T-helper 17 cell (primary cell): ENCODE results near the gene C16orf90. TPM values are rescaled to one million over a fixed set of nuclear protein-coding genes. Genes with fewer than 3 reads are reported as not detected.
"Not testable (repeated sequence)": the region's sequence is repeated elsewhere in the genome, so short reads cannot be mapped to it uniquely, and the experiment has no call there.

Experiments used
- ATAC-seq: fragments of 150-1000 bp; cut with Tn5 transposase; 2 replicates; pipeline ENCODE4 v1.10.0; 2021; ENCODE audit warnings: mild to moderate bottlenecking, moderate library complexity
- DNase-seq, 3 donors: peaks; one replicate each; pipeline versions ENCODE4 v3.0.0 to v3.0.0-alpha.2; 2020 to 2021
- H3K9me3 ChIP-seq: one replicate; pipeline ENCODE4 v1.7.0; 2013; ENCODE audit warnings: low read length, mild to moderate bottlenecking; ENCODE audit not compliant: control insufficient read depth, poor library complexity, severe bottlenecking
- H3K27ac Mint-ChIP-seq: one replicate; pipeline ENCODE4 v1.8.0; 2022; ENCODE audit warnings: mild to moderate bottlenecking, moderate library complexity, mixed read lengths
- H3K27me3 Mint-ChIP-seq: one replicate; pipeline ENCODE4 v1.8.0; 2022; ENCODE audit warnings: mixed read lengths
- H3K36me3 Mint-ChIP-seq: one replicate; pipeline ENCODE4 v1.8.0; 2022; ENCODE audit warnings: low read depth, mixed read lengths
- H3K4me1 Mint-ChIP-seq: one replicate; pipeline ENCODE4 v1.8.0; 2022; ENCODE audit warnings: mild to moderate bottlenecking, mixed read lengths
- H3K4me3 Mint-ChIP-seq: one replicate; pipeline ENCODE4 v1.8.0; 2022; ENCODE audit warnings: mild to moderate bottlenecking, moderate library complexity, mixed read lengths
- total RNA-seq, 4 donors: library from RNA in 2 of 4; stranded (reverse) in 2 of 4; gene quantifications; one replicate each; pipeline ENCODE4 v1.2.3 and lab custom pipeline; 2022 to 2026

C16orf90 gene
- total RNA-seq, 2 donors from 2014 or later: not detected

DNA sequence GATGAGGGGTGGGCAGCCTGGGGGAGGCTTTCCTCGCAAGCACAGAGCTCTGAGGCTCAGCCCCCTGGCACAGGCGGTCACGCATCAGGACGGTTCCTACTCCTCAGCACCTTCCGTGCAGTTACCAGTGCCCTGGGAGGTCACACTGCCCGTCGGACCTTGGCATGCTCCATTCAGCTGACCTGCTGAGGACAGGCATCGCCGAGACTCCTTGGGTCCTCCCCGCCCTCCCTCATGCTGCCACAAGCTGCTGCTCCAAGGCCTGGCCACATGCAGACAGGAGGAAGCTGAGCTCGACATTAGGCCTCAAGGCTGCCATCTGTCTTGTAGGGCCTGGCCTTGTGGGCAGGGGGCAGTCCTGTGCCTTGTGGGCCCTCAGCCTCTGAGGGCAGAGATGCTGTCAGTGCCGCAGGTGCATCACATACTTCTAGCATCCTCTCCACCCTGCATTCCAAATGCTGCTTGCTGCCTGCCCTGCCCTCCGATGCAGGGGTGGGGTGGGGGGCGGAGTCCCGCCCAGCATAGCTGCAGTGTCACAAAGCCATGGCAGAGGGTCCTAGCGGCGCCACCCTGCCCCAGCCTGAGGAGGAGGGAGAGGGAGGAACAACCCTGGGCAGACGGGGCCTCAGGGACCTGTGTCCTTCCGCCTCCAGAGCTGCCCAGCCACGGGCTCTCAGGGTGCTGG lies 9.3 kb downstream of the C16orf90 start:
- no peaks in the 10 kb centered on the region for H3K9me3 ChIP-seq
- Mint-ChIP-seq H3K27me3 (no peaks in the 10 kb centered on the region), H3K36me3 (peaks cover 7% of the 10 kb centered on the region), H3K4me1 (peaks cover 2% of the 10 kb centered on the region), H3K4me3 (no peak overlapping the region), H3K27ac (no peak overlapping the region)
- ATAC-seq (no peak), DNase-seq (no peak)

DNA sequence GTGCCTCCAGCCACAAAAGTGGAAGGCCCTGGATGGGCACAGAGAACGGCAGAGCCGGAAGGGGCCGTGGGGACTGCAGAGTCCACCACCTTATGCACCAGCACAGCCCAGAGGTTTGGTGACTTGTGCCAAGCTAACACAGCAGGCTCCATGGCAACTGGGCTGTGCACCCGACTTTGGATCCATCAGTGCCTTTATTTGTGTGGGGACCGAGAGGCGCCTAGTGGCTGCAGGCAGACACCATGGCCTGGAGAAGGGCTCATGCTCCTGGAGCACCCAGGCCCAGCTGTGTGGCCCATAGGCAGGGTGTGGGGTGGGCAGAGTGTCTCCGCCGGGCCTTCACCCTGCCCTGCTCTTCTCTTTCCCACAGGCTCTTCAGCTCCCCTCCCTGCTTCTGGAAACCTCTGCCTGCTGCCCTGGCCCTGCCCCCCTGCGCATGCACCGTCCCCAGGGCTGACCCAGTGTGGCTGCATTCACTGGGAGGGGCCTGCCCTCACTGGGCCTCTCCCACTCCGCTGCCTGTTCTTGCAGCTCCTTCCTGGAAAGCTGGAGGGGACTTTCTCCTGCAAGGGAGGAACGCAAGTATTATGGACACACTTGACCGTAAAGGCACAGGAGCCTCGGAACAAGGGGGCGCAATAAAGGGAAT lies 10.1 kb downstream of the C16orf90 start:
- no peak for ATAC-seq
- DNase-seq: no peak
- no peak overlapping the region for H3K27ac Mint-ChIP-seq
- peaks cover 7% of the 10 kb centered on the region for H3K36me3 Mint-ChIP-seq
- H3K4me1 Mint-ChIP-seq: peaks cover 2% of the 10 kb centered on the region
- H3K9me3 ChIP-seq: no peaks in the 10 kb centered on the region
- no peak overlapping the region for H3K4me3 Mint-ChIP-seq
- H3K27me3 Mint-ChIP-seq: no peaks in the 10 kb centered on the region

DNA sequence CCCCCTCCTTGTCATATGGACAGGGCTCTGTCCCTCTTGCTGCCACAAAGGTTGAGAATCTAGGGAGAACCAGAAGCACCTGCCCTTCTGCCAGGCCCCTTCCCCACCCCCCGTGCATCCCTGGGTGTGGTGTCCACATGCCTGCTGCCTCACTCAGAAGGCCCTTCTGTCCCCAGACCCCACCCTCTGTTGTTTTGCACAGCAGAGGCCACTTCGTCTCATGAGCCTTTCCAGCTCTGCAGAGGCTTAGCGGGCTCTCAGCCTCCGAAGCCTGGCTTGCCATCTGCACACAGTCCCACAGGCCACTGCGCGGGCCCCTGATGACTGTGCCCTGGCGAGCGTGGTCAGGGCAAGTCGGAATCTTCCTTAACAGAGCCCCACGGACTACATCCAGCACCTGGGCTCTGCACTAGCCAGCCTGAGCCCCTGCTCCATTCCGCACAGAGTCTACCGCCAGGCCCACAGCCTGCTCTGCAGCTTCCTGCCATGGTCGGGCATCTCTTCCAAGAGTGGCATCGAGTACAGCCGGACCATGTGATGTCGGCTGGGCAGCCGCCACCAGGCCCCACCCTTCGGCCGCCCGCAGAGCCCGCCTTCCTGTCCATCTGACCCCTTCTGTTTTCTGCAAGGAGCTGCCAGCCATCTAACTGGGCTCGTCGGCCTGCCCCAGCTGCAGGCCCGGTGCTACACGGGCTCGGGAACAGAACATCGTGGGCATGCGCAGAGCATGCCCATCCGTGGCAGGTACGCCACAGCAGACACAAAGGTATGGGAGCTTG lies 10.8 kb downstream of the C16orf90 start:
- H3K4me3 Mint-ChIP-seq: no peak overlapping the region
- H3K9me3 ChIP-seq: no peaks in the 10 kb centered on the region
- H3K36me3 Mint-ChIP-seq: peaks cover 9% of the 10 kb centered on the region
- H3K27me3 Mint-ChIP-seq: no peaks in the 10 kb centered on the region
- ATAC-seq (no peak), DNase-seq (no peak)
- H3K4me1 Mint-ChIP-seq: peaks cover 2% of the 10 kb centered on the region
- H3K27ac Mint-ChIP-seq: no peak overlapping the region

DNA sequence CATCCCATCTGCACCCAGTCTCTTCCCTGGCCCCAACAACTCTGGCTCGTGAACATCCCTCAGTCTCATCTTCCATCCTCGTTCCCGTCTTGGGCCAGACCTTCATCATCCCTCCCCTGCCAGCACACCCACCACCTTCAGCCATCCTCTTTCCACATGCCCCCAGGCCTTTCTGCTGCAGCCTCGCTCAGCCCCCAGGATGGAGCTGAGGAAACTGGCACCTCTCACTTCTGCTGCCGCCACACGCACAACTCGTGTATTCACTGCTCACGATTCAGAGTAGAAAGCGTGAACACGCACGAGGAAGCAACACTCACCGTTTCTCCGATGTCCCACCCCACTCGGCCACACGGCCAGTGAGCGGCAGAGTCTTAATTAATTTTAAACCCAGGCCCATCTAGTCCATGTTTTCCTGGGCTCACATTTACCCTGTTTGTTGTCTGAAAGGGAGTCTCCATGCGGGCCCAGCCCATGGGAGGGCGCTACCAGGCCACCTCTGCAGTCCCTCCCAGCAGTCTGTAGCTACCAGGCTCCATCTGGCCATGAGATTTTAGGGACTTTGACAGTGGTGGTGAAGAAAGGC lies 12.5 kb downstream of the C16orf90 start:
- ATAC-seq (no peak), DNase-seq (no peak)
- no peak overlapping the region for H3K4me3 Mint-ChIP-seq
- H3K9me3 ChIP-seq: no peaks in the 10 kb centered on the region
- H3K27me3 Mint-ChIP-seq: no peaks in the 10 kb centered on the region
- H3K27ac Mint-ChIP-seq: peak overlapping the region; percentile 86
- peaks cover 11% of the 10 kb centered on the region for H3K36me3 Mint-ChIP-seq
- H3K4me1 Mint-ChIP-seq: peaks cover 2% of the 10 kb centered on the region

DNA sequence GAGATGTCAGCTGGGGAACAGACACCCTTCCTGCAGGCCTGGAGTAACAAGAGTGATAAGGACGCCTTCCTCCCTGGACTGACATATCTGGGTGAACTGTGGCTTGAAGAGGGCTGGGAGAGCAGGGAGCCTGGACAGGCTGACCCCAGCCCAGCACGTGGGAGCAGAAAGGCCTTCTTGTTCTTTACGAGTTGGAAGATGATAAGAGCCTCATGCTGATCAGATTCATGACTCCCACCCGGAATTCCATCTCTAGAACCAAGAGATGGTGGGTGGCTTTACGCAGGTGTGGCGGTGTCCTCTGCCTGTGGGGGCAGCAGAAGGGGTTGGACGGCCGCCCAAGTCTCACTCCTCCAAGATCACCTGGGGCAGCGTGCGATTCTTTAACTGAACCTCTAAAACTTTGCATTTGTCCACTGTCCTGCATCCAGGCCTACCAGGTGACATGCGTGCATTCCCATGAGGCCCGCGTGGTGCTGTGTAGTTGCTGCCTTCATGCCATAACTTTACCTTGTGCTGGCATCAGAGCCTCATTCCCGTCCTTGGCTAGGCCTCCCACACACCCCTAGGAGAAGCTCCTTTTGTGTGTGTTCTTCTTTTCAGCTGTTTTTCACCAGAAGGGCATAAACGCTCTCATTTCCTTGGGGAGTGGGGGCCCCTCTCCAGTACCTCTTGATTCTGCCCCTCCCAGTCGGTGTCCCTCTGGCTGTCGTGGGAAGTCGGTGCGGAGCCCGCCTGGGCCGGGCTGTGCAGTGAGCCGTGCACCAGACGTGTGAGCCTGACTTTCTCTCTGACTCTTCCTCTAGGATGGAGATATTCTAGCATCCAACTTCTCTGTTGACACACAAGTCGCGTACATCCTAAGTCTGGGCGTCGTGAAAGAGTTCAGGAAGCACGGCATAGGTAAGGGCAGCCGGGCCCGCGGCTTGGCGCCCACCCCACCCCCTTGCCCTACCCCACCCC lies 13.3 kb downstream of the C16orf90 start:
- DNase-seq (no peak), ATAC-seq (no peak)
- H3K4me3 Mint-ChIP-seq: no peak overlapping the region
- H3K9me3 ChIP-seq: no peaks in the 10 kb centered on the region
- no peaks in the 10 kb centered on the region for H3K27me3 Mint-ChIP-seq
- H3K36me3 Mint-ChIP-seq: peaks cover 11% of the 10 kb centered on the region
- H3K4me1 Mint-ChIP-seq: peaks cover 2% of the 10 kb centered on the region
- H3K27ac Mint-ChIP-seq: no peak overlapping the region

DNA sequence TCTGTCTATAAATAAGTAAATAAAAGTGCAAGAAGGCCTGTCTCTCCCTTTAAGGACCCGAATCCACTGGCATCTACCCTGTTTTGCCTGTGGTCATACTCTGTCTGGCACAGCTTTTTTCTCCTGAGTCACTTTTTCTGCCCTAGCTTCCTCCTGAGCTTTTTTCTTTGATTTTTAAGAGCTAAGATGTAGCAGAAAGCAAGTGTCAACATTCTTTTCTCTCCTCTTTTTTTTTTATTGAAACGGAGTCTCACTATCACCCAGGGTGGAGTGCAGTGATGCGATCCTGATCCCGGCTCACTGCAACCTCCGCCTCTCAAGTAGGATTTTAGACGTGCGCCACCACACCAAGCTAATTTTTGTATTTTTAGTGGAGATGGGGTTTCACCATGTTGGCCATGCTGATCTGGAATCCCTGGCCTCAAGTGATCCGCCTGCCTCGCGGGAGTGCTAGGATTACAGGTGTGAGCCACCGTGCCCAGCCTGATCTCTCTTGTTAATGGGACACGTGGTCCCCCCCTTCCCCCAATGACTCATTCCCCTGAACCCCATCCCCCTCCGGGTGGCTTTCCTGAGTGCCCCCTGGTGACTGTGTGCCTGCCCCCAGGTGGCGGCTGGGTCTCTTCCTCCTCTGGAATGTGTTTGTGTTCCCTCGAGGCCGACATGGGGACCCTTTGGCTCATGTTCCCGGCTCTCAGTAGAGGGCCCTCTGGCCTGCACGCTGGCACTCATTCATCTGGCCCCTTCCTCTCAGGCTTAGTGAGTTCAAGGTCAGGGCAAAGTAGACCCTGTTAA lies 14.2 kb downstream of the C16orf90 start:
- peaks cover 2% of the 10 kb centered on the region for H3K4me1 Mint-ChIP-seq
- no peak overlapping the region for H3K27ac Mint-ChIP-seq
- peak overlapping the region; percentile 52 for H3K4me3 Mint-ChIP-seq
- H3K36me3 Mint-ChIP-seq: peaks cover 11% of the 10 kb centered on the region
- DNase-seq (no peak), ATAC-seq (no peak)
- H3K27me3 Mint-ChIP-seq: no peaks in the 10 kb centered on the region
- H3K9me3 ChIP-seq: no peaks in the 10 kb centered on the region

DNA sequence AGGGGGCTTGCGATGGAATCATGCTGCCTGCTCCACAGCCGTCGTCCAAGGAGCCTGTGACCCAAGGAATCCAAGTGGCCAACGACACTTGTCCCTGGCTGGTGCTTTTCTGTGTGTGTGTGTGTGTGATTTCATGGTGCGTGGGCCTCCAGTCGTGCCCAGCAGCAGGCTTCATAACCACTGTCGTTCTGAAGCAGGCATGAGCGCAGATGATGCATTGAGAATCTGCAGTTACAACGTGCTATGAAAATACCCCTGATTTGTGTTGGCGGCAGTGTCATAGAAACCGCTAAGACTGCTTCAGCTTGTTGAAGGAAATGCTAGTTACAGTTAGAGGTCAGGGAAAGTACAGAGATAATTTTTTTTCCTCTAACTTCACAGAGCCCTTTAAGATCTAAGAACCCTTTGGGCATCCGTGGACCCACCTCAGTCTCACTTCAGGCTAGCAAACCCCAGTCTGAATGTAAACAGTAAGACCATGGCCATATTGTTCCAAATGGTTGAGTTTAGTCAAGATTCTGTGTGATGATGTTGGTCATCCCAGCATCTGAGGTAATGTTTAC lies 15.6 kb downstream of the C16orf90 start:
- Mint-ChIP-seq H3K4me3 (no peak overlapping the region), H3K36me3 (peaks cover 10% of the 10 kb centered on the region), H3K4me1 (peaks cover 7% of the 10 kb centered on the region), H3K27ac (peak overlapping the region; percentile 24), H3K27me3 (no peaks in the 10 kb centered on the region)
- H3K9me3 ChIP-seq: no peaks in the 10 kb centered on the region
- ATAC-seq (peak; percentile 75), DNase-seq (no peak)

DNA sequence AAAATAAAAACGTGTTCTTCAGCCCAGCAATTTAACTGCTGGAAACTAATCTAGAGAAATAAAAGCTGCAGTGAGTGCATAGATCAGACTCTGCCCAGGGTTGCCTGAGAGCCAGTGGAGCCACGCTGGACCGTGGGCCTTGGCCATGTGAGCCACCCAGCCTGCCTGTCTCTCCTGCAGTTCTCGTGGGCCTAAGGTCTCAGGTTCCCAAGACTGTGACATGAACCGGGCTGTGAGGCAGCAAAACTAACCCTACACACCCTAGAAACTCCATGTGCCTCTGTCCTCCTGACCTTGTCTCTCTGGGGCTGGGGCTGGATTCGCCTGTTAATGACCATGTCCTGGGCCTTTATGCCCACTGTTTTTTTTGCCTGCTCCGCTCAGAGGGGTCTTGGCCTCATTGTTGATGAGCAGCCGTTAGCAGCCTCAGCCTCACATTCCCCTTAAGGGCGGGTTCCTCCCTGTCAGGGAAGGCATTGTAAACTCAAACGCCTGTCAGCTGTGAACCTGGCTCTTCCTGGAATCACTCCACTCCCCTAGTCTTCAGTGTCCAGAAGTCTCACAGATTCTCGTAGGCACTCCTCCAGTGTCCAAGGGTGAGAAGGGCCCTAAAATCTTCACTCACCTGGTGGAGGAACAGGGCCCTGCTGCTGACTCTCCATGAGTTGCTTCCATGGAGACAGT lies 16.9 kb downstream of the C16orf90 start:
- peaks cover 9% of the 10 kb centered on the region for H3K4me1 Mint-ChIP-seq
- DNase-seq (no peak), ATAC-seq (no peak)
- no peak overlapping the region for H3K4me3 Mint-ChIP-seq
- no peaks in the 10 kb centered on the region for H3K27me3 Mint-ChIP-seq
- H3K36me3 Mint-ChIP-seq: peaks cover 9% of the 10 kb centered on the region
- no peaks in the 10 kb centered on the region for H3K9me3 ChIP-seq
- no peak overlapping the region for H3K27ac Mint-ChIP-seq

DNA sequence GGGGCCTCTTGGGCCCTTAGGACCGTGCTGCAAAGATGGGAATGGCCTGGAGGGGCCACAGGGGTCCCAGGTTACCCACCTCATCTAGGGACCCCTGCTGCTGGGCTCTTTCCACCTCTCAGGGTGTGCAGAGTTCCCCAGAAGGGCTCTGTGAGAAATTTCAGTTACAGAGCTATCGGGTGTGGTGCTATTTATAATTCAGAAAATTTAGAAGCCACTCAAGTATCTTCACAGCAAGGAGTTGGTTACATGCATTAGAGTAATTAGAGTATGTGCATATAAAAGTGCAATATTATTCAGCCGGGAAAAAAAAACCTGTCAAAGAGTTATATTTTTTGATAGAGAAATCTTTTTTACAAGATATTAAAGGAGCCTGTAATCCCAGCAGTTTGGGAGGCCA lies 18.9 kb downstream of the C16orf90 start:
- no peaks in the 10 kb centered on the region for H3K9me3 ChIP-seq
- H3K4me3 Mint-ChIP-seq: no peak overlapping the region
- ATAC-seq (no peak), DNase-seq (no peak)
- H3K27me3 Mint-ChIP-seq: no peaks in the 10 kb centered on the region
- peaks cover 5% of the 10 kb centered on the region for H3K36me3 Mint-ChIP-seq
- peak overlapping the region; percentile 37 for H3K27ac Mint-ChIP-seq
- peaks cover 14% of the 10 kb centered on the region for H3K4me1 Mint-ChIP-seq

DNA sequence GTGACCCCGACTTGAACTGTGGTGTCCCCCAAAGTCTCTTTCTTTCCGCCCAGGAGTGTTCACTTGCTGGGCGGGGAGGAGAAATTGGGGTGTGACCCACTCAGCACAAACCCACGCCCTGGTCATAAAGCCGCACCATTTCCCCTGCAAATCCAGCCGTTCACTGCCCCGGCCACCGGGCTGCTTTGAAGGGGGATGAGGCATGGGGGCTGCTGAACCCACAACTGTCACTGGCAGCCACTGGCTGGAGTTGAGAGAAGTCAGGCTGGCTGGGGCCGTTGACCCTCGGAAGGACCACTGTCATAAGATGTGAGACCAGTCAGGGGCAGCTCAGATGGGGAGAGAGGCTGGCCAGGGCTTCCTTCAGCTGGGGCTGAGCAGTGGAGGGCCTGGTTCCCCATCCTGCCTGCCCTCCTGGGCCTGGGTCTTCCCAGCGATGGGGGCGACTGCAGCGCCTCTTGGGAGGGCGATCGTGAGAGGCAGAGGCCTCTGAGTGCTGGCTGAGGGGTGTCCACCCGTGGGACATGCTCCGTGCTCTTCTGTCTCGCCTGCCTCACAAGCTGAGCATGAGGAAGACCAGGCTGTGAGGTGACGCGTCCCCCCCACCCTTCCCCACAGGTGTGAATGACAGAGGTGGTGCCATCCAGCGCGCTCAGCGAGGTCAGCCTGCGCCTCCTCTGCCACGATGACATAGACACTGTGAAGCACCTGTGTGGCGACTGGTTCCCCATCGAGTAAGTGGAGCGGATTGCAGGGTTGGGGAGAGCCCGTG lies 19.5 kb downstream of the C16orf90 start:
- DNase-seq (no peak), ATAC-seq (no peak)
- H3K27me3 Mint-ChIP-seq: no peaks in the 10 kb centered on the region
- no peak overlapping the region for H3K4me3 Mint-ChIP-seq
- H3K27ac Mint-ChIP-seq: peak overlapping the region; percentile 74
- H3K36me3 Mint-ChIP-seq: peaks cover 5% of the 10 kb centered on the region
- H3K9me3 ChIP-seq: no peaks in the 10 kb centered on the region
- peaks cover 14% of the 10 kb centered on the region for H3K4me1 Mint-ChIP-seq

DNA sequence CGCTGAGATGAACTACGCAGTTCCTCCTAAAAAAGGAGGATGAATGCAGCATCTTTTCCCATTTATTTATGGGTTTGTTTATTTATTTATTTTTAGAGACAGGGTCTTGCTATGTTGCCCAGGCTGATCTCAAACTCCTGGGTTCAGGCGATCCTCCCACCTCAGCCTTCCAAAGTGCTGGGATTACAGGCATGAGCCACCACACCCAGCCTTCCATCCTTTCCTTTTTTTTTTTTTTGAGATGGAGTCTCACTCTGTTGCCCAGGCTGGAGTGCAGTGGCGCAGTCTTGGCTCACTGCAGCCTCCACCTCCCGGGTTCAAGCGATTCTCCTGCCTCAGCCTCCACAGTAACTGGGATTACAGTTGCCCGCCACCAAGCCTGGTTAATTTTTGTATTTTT lies 20.4 kb downstream of the C16orf90 start:
- H3K36me3 Mint-ChIP-seq, H3K9me3 ChIP-seq, H3K4me3 Mint-ChIP-seq, H3K27me3 Mint-ChIP-seq, ATAC-seq, DNase-seq: not testable (repeated sequence)
- H3K4me1 Mint-ChIP-seq: peaks cover 14% of the 10 kb centered on the region
- H3K27ac Mint-ChIP-seq: peak overlapping the region; percentile 74
